HG03196 (cell line): ENCODE results near the gene TMEM232.
A peak's percentile ranks its signal among the peaks of the same experiment; 100 is the strongest.

Source experiments
- ATAC-seq: cut with Tn5 transposase; IDR thresholded peaks from one replicate; pipeline ENCODE4 v1.9.1; 2021; ENCODE audit not compliant: unreplicated experiment

Gene TMEM232

DNA sequence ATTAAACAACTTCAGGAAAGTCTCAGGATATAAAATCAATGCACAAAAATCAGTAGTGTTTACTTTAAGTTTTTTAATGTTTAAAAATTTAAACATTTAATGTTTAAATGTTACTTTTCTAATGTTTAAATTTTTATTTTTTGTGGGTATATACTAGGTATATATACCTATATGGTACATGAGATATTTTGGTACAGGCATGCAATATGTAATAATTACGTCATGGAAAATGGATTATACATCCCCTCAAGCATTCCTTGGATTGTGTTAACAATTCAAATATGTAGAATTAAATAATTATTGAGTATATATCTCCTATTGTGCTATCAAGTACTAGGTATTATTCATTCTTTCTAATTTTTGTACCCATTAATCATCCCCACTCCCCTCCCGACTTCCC, 291.3 kb downstream of the TMEM232 start:
- ATAC-seq: no peak

DNA sequence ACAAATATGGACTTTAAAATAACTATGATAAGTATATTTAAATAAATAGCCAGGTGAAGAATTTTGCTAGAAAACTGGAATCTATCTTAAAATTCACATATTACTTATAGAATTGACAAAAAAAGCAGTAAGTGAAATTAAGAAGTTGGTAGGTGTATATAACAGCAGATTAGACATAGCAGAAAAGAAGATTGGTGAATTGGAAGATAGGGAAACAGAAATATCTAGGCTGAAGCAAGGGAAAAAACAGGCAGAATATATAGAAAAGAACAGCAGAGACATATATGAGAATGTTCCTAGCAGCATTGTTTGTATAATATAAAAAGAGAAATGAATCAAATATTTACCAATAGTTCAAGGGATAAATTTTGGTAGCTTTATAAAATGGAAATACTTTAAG, 294.9 kb downstream of the TMEM232 start:
- ATAC-seq: no peak

DNA sequence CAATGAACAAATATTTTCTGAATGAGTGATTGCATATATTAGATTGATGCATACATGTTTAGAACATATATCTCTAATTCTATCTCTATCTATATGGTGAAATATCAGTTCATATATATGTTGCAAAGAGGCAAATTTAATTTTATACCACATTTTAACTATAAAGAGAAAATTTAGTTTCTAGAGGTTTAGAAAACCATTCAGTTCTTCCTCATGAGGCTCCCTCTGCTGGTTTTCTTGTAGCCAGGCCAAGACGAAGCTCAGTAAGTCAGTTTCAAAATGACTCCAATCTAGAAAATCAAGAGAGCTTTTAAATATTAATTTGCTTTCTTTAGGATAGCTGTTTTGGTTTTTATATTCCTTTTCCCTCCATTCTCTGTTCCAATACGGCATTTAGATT, 312.1 kb downstream of the TMEM232 start:
- ATAC-seq: no peak

DNA sequence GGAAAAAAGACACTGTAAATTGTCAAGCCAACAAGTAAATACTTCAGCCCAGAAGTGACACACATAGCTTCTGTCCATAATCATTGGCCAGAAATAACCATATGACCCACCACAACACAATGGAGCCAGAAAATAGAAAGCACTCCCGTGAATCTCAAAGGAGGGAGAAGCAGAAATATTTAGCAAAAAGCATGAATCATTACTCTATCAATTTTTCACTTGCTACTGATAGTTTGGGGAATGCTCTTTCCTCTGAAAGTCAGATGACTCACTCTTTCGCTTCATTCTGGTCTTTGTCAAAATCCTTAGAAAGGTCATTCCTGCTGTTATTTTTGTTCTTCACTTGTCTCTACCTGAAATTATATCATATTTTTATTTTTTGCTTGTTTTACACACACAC, 312.6 kb downstream of the TMEM232 start:
- no peak for ATAC-seq

DNA sequence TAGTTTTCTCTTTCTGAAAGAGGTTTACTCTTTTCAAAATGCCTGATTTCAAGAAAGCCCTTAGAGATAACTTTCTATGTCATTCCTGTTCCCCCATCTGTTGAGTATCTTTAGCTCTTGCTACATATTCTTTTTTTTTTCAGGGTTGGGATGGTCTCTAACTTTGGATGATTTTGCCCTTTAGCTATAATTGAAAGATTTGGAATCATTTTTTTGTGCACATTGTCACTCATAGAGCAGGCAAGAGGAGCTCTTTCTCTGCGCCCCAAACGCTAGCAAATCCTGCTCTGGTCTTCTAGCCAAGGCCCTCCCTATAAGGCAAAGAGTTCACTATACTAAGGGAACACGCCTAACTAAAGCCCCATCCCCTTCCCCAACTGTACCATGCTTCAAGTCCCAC, 316.9 kb downstream of the TMEM232 start:
- no peak for ATAC-seq

DNA sequence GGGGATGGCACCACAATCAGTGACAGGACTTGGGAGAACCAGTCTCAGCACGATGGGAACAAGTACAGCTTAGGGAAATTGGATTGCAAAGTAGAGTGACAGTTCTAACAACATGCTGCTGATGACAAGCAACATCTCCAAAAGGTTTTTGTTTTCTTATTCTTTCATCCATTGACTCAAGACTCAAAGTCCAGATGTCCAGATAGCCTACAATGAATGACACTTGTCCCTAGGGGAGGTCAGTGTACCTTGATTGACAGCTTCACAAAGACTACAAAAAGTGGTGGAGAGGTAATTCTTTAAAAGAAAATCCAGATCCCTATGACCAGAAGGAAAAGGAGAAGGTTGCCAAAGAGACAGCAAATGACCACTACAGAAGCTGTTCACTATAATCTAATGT, 323.9 kb downstream of the TMEM232 start:
- no peak for ATAC-seq

DNA sequence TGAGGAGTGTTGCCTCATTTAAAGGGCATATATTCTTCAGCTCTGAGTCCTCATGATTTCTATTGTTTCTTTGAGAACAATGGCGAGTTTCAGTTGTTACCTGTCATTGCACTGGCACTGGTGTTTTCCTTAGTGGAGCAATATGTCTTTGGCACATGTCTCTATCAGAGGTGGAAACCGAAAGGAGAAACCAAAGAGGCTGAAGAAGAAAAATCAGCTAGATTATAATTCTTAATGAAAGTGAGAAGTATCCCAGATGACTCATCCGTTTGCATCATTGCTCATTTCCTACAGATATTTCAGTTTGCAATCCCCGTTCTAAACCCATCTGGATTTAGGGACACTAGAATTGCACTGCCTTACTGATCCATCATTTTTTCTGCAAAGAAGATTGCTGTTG, 324.6 kb downstream of the TMEM232 start:
- no peak for ATAC-seq

DNA sequence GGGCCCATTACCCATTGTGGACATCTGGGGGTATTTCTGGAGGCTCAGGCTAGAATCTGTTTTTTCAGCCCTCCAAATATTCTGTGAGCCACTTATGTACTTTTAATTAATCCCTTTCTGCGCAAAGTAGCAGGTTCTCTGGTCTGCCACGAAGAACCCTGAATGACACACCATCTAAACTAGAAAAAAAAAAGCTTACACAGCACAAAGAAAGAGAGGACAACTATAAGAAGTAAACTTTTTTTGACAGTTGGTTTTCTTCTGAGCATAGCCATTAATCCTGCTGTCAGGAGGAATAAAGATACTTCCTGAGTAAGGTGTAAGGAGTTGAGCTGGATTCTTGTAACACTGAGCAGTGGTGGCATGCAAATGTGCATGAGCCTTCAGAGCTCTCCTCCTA, 327.5 kb downstream of the TMEM232 start:
- no peak for ATAC-seq

DNA sequence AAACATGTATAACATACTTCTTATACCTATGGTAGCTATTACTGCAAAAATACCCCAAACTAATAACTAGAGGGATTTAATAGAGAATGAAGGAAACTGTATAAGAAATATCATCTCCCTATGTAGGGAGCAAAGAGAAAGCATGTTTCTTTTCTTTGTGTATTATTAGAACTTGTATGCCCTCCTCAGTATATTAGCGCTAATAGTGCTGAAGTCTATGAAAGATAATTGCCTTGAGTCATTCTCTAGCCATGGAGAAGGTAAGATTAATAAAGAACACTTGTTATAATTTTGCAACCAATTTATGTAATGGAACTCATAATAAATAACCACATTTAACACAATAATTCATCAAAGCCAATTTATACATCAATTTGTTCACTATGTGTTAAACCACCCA, 329.2 kb downstream of the TMEM232 start:
- no peak for ATAC-seq

DNA sequence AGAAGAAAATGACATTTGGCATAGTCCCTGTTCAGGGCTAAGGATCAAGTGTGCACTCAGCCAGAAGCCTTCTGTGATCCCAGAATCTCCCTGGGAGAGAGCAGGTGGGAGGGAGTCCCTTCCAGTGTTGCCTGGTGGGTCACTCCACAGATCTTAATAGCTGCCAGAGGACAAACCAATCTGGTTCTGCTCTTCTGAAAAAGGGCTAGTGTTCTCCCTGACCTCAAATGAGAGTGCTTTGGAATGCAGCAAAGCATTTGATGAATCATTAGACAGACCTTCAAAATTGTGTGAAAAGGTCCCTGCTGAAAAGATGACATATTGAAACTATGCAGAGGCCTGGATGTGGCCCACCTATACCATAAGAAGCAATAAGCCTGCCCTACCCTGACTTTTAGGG, 339.7 kb downstream of the TMEM232 start:
- ATAC-seq: no peak

DNA sequence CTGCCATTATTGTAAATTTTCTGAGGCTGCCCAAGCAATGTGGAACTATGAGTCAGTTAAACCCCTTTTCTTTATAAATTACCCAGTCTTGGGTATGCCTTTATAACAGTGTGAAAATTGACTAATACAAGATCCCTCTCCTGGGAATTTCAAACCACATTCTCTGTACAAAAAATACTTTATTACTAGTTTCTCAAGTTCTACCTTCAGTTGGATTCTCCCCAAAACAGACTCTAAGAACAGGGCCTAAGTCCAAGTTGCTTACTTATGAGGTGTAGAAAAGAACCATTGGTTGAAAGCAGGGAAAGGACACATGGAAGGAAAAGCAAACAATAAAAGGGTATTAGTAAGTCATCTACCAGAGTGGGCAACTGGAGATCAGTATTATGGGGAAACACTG, 343.2 kb downstream of the TMEM232 start:
- ATAC-seq: no peak

DNA sequence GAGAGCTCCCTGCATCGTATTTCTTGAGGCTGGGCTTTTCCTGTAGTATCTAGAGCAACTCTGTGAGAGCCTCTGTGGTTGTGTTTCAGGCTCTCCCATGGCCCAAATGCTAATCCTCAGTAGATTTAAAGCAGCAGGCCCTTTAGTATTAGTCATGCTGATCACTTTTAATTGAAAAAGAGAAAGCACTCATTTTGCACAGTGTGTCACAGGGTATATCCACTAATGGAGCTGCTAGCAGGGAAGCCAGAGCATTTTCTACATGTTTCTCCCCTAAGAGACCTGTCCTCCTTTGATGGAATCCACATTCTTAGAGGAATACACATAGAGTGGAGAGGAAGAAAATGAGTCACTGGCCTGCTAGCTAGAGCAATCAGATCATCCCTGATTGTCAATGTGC, 348.5 kb downstream of the TMEM232 start:
- ATAC-seq: no peak

DNA sequence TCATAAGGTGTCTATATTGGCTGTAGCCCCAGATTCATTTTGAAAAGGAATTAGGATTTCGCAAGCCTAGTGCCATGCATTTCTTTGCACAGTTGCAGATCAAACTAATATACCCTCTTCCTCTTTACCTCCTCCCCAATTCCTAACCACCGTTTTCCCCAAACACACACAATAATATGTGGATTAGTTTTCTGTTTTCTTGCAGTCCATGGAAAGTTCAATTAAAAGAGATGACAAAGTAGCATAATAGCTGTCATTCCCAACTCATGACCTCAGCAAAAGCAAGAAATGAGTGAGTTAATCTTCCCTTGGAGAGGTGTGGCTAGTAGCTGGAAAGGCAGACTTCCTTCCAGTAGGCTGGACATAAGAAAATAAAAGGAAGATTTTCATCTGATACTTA, 349.1 kb downstream of the TMEM232 start:
- ATAC-seq: no peak

DNA sequence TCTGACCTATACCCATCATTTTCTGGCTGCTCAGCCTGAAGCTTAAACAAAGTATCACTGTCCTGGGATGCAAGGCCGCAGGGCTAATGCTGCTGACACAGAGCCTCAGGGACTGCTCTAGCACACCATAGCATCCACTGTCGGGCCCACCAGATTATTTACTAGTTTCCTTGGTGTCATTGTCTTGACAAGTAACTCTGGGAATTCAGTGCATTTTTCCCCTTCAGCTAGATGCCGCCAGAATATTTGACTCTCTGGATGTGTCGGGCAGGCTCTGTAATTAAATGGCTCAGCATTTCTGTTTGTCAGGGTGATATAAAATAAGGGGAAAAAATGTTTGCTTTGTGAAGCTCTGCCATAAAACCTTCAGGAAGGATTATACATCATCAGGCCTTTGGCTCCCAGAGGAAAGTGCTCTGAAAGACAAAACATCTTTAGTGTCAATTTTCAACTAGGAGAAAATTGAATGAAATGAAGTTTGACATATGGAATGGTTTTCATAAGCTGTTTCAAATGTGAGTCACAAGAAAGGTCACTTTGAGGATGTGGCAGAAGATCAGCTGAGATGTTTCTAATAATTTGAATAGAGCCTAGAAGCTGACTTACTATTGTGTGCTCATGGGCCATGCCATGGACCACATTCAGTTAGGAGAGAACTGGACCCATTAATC, 350.1 kb downstream of the TMEM232 start:
- no peak for ATAC-seq

DNA sequence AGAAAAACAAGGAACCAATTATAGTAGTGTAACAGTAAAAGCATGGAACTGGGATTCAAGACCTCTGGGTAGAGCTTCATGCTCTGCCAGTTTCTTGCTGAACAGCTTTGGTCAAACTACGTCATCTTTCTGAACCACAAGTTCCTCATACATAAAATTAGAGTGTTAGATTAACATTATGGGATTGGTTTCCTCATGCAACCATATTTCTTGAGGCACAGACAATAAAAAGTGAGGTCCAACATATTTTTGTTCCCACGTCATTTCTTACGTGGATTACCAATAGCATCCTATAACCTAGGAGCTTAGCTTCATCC, 354.8 kb downstream of the TMEM232 start:
- ATAC-seq: peak; percentile 80

DNA sequence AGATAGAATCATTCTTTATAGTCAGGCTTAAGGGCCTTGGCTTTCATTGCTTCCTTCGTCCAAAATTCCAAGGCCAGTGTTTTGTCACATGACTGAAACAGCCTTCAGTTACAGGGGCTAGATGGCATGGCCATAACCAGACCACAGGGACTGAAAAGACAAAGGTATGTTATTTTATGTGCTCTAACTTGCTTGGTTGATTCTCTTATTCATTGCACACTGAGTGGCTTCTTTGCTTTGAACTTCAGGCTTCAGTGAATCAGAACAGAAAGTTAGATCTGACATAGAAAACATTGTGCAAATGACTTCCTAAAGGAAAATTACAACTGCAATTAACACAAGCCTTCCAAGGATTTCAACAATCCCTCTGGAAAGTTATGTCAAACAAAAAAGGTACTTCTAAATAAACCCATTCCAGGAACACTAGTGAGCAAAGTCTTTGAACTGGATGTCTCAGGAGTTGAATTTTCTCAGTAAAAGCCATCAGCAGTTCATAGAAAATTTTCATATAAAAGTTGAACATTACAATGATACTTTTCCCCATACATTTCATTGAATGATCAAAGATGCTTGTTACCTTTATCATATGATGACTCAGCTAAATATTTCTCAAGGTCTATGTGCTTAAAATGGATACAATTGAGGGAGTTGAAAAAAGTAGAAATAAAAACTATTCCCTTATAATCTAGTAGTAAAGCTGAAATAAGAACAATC, 355.3 kb downstream of the TMEM232 start:
- no peak for ATAC-seq
